NCI-H1694 (cell line): ENCODE results near the gene RUNX2.

Experiments
- DNase-seq: peaks from one replicate; lab custom pipeline; 2025; lab: John Stamatoyannopoulos, UW

RUNX2 gene

GRCh38 chr6:45590696-45591184, 262.6 kb downstream of the RUNX2 start:
- no peak for DNase-seq

- no peak for DNase-seq
Measured at GRCh38 chr6:45591306-45591705, 263.2 kb downstream of the RUNX2 start.

GRCh38 chr6:45591890-45592289, 263.8 kb downstream of the RUNX2 start:
- DNase-seq, result no peak

- DNase-seq, result no peak
Measured at GRCh38 chr6:45592991-45593390, 264.9 kb downstream of the RUNX2 start.

GRCh38 chr6:45595010-45595851, 267.1 kb downstream of the RUNX2 start:
- no peak for DNase-seq

- no peak for DNase-seq
Measured at GRCh38 chr6:45597424-45597823, 269.3 kb downstream of the RUNX2 start.

- no peak for DNase-seq
Measured at GRCh38 chr6:45599053-45599452, 270.9 kb downstream of the RUNX2 start.

GRCh38 chr6:45605971-45606370, 277.8 kb downstream of the RUNX2 start:
- no peak for DNase-seq

- no peak for DNase-seq
Measured at GRCh38 chr6:45606831-45607400, 278.8 kb downstream of the RUNX2 start.

GRCh38 chr6:45607798-45608197, 279.7 kb downstream of the RUNX2 start:
- DNase-seq, result no peak

GRCh38 chr6:45608252-45608913, 280.3 kb downstream of the RUNX2 start:
- no peak for DNase-seq

- DNase-seq, result no peak
Measured at GRCh38 chr6:45609141-45609638, 281.1 kb downstream of the RUNX2 start.

- DNase-seq, result no peak
Measured at GRCh38 chr6:45610374-45610773, 282.2 kb downstream of the RUNX2 start.

GRCh38 chr6:45610832-45611231, 282.7 kb downstream of the RUNX2 start:
- DNase-seq, result no peak

GRCh38 chr6:45611491-45611890, 283.4 kb downstream of the RUNX2 start:
- DNase-seq, result no peak

GRCh38 chr6:45613656-45614055, 285.5 kb downstream of the RUNX2 start:
- DNase-seq, result no peak

GRCh38 chr6:45614488-45615285, 286.6 kb downstream of the RUNX2 start:
- no peak for DNase-seq

GRCh38 chr6:45616209-45616608, 288.1 kb downstream of the RUNX2 start:
- no peak for DNase-seq

GRCh38 chr6:45617441-45617840, 289.3 kb downstream of the RUNX2 start:
- DNase-seq, result no peak

- DNase-seq, result no peak
Measured at GRCh38 chr6:45618259-45618658, 290.1 kb downstream of the RUNX2 start.

GRCh38 chr6:45619211-45619760, 291.2 kb downstream of the RUNX2 start:
- DNase-seq, result no peak
